H9 (cell line): ENCODE results near the gene SLC28A3. TPM values are rescaled to one million over a fixed set of nuclear protein-coding genes. Genes with fewer than 3 reads are reported as not detected.

ENCODE experiments used
- DNase-seq: peaks from one replicate; pipeline ENCODE4 v3.0.0-alpha.2; 2017
- H2AFZ ChIP-seq: one replicate; pipeline ENCODE4 v1.6.1; 2013; ENCODE audit warnings: mild to moderate bottlenecking, low read length, control low read depth, moderate library complexity
- H2AK5ac ChIP-seq: 2 replicates; pipeline ENCODE4 v1.6.1; 2013; ENCODE audit warnings: low read length, control low read depth, mixed read lengths; ENCODE audit not compliant: insufficient read length
- H2BK120ac ChIP-seq: one replicate; pipeline ENCODE4 v1.6.1; 2013; ENCODE audit warnings: low read depth, mild to moderate bottlenecking, low read length, control low read depth, inconsistent platforms; ENCODE audit not compliant: poor library complexity, severe bottlenecking
- H2BK12ac ChIP-seq: 2 replicates; pipeline ENCODE4 v1.6.1; 2013; ENCODE audit warnings: low read length, control low read depth, mixed read lengths, low read depth; ENCODE audit not compliant: insufficient read length
- H2BK15ac ChIP-seq: 2 replicates; pipeline ENCODE4 v1.6.1; 2013; ENCODE audit warnings: low read depth, low read length, control low read depth
- H2BK20ac ChIP-seq: one replicate; pipeline ENCODE4 v1.6.1; 2013; ENCODE audit warnings: low read depth, mild to moderate bottlenecking, low read length, control low read depth, inconsistent platforms; ENCODE audit not compliant: poor library complexity, severe bottlenecking
- H2BK5ac ChIP-seq: 2 replicates; pipeline ENCODE4 v1.6.1; 2013; ENCODE audit warnings: low read length, control low read depth, mixed read lengths; ENCODE audit not compliant: insufficient read length
- H3K14ac ChIP-seq: 2 replicates; pipeline ENCODE4 v1.6.1; 2013; ENCODE audit warnings: low read length, control low read depth; ENCODE audit not compliant: insufficient read depth
- H3K18ac ChIP-seq: 2 replicates; pipeline ENCODE4 v1.6.1; 2013; ENCODE audit warnings: low read depth, mild to moderate bottlenecking, mixed read lengths, low read length, control low read depth; ENCODE audit not compliant: insufficient read length
- H3K23ac ChIP-seq: 2 replicates; pipeline ENCODE4 v1.6.1; 2013; ENCODE audit warnings: low read length, control low read depth, mixed read lengths, low read depth; ENCODE audit not compliant: insufficient read length
- H3K23me2 ChIP-seq: 2 replicates; pipeline ENCODE4 v1.6.1; 2013; ENCODE audit warnings: low read depth, mild to moderate bottlenecking, mixed read lengths, low read length, control low read depth; ENCODE audit not compliant: insufficient read length, poor library complexity, severe bottlenecking
- H3K27ac ChIP-seq: 2 replicates; pipeline ENCODE4 v1.5.1; 2013; ENCODE audit warnings: low read length, control low read depth, mixed read lengths, low read depth; ENCODE audit not compliant: insufficient read length
- H3K27me3 ChIP-seq: 2 replicates; pipeline ENCODE4 v1.6.1; 2013; ENCODE audit warnings: low read length, control low read depth, inconsistent platforms; ENCODE audit not compliant: insufficient read depth
- H3K4ac ChIP-seq: 2 replicates; pipeline ENCODE4 v1.6.1; 2013; ENCODE audit warnings: low read depth, mild to moderate bottlenecking, control low read depth, inconsistent platforms, low read length, moderate library complexity
- H3K4me1 ChIP-seq: 2 replicates; pipeline ENCODE4 v1.6.1; 2013; ENCODE audit warnings: low read length, control low read depth, inconsistent platforms; ENCODE audit not compliant: insufficient read depth
- H3K4me2 ChIP-seq: 2 replicates; pipeline ENCODE4 v1.6.1; 2013; ENCODE audit warnings: low read length, control low read depth, mixed read lengths; ENCODE audit not compliant: insufficient read length, insufficient read depth
- H3K56ac ChIP-seq: 2 replicates; pipeline ENCODE4 v1.6.1; 2013; ENCODE audit warnings: low read depth, mild to moderate bottlenecking, mixed read lengths, low read length, control low read depth; ENCODE audit not compliant: insufficient read length
- H3K79me1 ChIP-seq: 2 replicates; pipeline ENCODE4 v1.6.1; 2013; ENCODE audit warnings: low read depth, mild to moderate bottlenecking, moderate library complexity, low read length, control low read depth, inconsistent platforms; ENCODE audit not compliant: insufficient read depth, poor library complexity, severe bottlenecking
- H3K79me2 ChIP-seq: 2 replicates; pipeline ENCODE4 v1.6.1; 2013; ENCODE audit warnings: low read length, control low read depth, inconsistent platforms; ENCODE audit not compliant: insufficient read depth
- H3K9ac ChIP-seq: 2 replicates; pipeline ENCODE4 v1.6.1; 2013; ENCODE audit warnings: low read length, control low read depth, mixed read lengths; ENCODE audit not compliant: insufficient read length; ENCODE audit errors: extremely low read depth
- H3K9me3 ChIP-seq: one replicate; pipeline ENCODE4 v1.6.1; 2013; ENCODE audit warnings: low read depth, low read length, inconsistent platforms; ENCODE audit not compliant: control insufficient read depth
- H3T11ph ChIP-seq: one replicate; pipeline ENCODE4 v1.6.1; 2013; ENCODE audit warnings: mild to moderate bottlenecking, low read length, control low read depth, inconsistent platforms
- H4K20me1 ChIP-seq: one replicate; pipeline ENCODE4 v1.6.1; 2013; ENCODE audit not compliant: control insufficient read depth, insufficient read length, insufficient read depth
- H4K5ac ChIP-seq: 2 replicates; pipeline ENCODE4 v1.6.1; 2013; ENCODE audit warnings: low read depth, mild to moderate bottlenecking, mixed read lengths, low read length, control low read depth; ENCODE audit not compliant: insufficient read length
- H4K8ac ChIP-seq: replicated peaks from 2 replicates; pipeline ENCODE4 v1.6.1; 2013; ENCODE audit warnings: low read length, control low read depth, mixed read lengths, low read depth; ENCODE audit not compliant: insufficient read length
- H4K91ac ChIP-seq: 2 replicates; pipeline ENCODE4 v1.6.1; 2013; ENCODE audit warnings: low read depth, mild to moderate bottlenecking, moderate library complexity, mixed read lengths, low read length, control low read depth; ENCODE audit not compliant: insufficient read length
- H3K27ac Mint-ChIP-seq, 3 experiments: 2 replicates in 2 of 3; 3 replicates in 1 of 3; pipeline ENCODE4 v1.8.0; 2020 to 2021; ENCODE audit warnings: mixed read lengths in 3 of 3, mild to moderate bottlenecking in 1 of 3, moderate library complexity in 1 of 3
- H3K27me3 Mint-ChIP-seq: 2 replicates; pipeline ENCODE4 v1.8.0; 2021; ENCODE audit warnings: low read depth, mild to moderate bottlenecking, moderate library complexity, mixed read lengths
- H3K36me3 Mint-ChIP-seq, 3 experiments: 2 replicates in 2 of 3; 3 replicates in 1 of 3; pipeline ENCODE4 v1.8.0; 2020 to 2021; ENCODE audit warnings: low read depth in 3 of 3, mixed read lengths in 3 of 3; ENCODE audit not compliant: insufficient read depth in 1 of 3
- H3K4me1 Mint-ChIP-seq, 2 experiments: 2 replicates each; pipeline ENCODE4 v1.8.0; 2020; ENCODE audit warnings: mixed read lengths in 2 of 2
- H3K4me3 Mint-ChIP-seq, 2 experiments: 2 replicates in 1 of 2; 3 replicates in 1 of 2; pipeline ENCODE4 v1.8.0; 2020 to 2021; ENCODE audit warnings: mild to moderate bottlenecking in 2 of 2, mixed read lengths in 2 of 2, moderate library complexity in 1 of 2
- H3K9me3 Mint-ChIP-seq, 2 experiments: 2 replicates in 1 of 2; 3 replicates in 1 of 2; pipeline ENCODE4 v1.8.0; 2020; ENCODE audit warnings: mild to moderate bottlenecking in 2 of 2, mixed read lengths in 2 of 2, moderate library complexity in 1 of 2
- CTCF ChIP-seq: fragments of 200-600 bp; sonication (generic); conservative IDR thresholded peaks from 3 replicates; pipeline ENCODE4 v1.8.0; 2021; ENCODE audit warnings: antibody characterized with exemption, mild to moderate bottlenecking
- WGBS: extraction: QIAGEN DNeasy Blood & Tissue Kit; methylation state at CpG from one replicate; pipeline ENCODE4 v1.1.7; 2013; ENCODE audit warnings: missing lambda C conversion rate, low lambda C conversion rate, mixed read lengths; ENCODE audit not compliant: insufficient read length; ENCODE audit errors: extremely low coverage; 5-methylcytosine and 5-hydroxymethylcytosine counted together
- total RNA-seq: library from RNA; stranded (reverse); gene quantifications from 2 replicates; pipeline ENCODE4 v1.2.1, GENCODE V29; 2021

SLC28A3 gene
- total RNA-seq, 1 experiment from 2014 or later = not detected

- H2BK5ac ChIP-seq = no peak overlapping the region
- no peak overlapping the region for H4K5ac ChIP-seq
- H2BK15ac ChIP-seq = no peak overlapping the region
- no peak overlapping the region for H2BK12ac ChIP-seq
- no peak overlapping the region for H3K9ac ChIP-seq
- TF ChIP-seq CTCF = no peak
- H3K79me1 ChIP-seq = no peaks in the 10 kb centered on the region
- no peak overlapping the region for H2BK120ac ChIP-seq
- no peaks in the 10 kb centered on the region for H3K79me2 ChIP-seq
- H3K9me3 Mint-ChIP-seq = no peaks in the 10 kb centered on the region
- no peak overlapping the region for H3K14ac ChIP-seq
- H3T11ph ChIP-seq = no peak overlapping the region
- no peak overlapping the region for H3K4ac ChIP-seq
- H3K4me3 Mint-ChIP-seq = no peak overlapping the region
- H3K27ac Mint-ChIP-seq = no peak overlapping the region
- no peak overlapping the region for H3K4me2 ChIP-seq
- no peaks in the 10 kb centered on the region for H3K4me1 ChIP-seq
- H2AK5ac ChIP-seq = no peak overlapping the region
- no peaks in the 10 kb centered on the region for H3K36me3 Mint-ChIP-seq
- H2AFZ ChIP-seq = no peak overlapping the region
- H3K23me2 ChIP-seq = no peaks in the 10 kb centered on the region
- peaks cover 0 to 7% of the 10 kb centered on the region in 2 experiments; a peak in 1 of 4 replicates for H3K4me1 Mint-ChIP-seq
- no peak overlapping the region for H3K18ac ChIP-seq
- peaks cover 1% of the 10 kb centered on the region; the same call in 1 of the 2 replicates for H3K27me3 Mint-ChIP-seq
- no peak overlapping the region for H3K23ac ChIP-seq
- H3K27ac ChIP-seq = no peak overlapping the region
- no peak overlapping the region for H2BK20ac ChIP-seq
- no peaks in the 10 kb centered on the region for H3K27me3 ChIP-seq
- DNase-seq = no peak
- no peak overlapping the region for H4K91ac ChIP-seq
- WGBS = no CpG with 5 or more reads among the region's 3 CpGs
- H3K56ac ChIP-seq = no peak overlapping the region
- H4K8ac ChIP-seq = no peak overlapping the region
- no peaks in the 10 kb centered on the region for H3K9me3 ChIP-seq
- H4K20me1 ChIP-seq = no peaks in the 10 kb centered on the region
Measured at GRCh38 chr9:84383178-84383577, 42.6 kb upstream of the SLC28A3 start.
